Stimulated activated CD8-positive, alpha-beta memory T cell treated with anti-CD3 and anti-CD28 coated beads, Interleukin-15, amount 100 ng/mL, for 24 hours (primary cell): Measurements from ENCODE around the gene FECH.

Experiments
- DNase-seq: peaks from one replicate; pipeline ENCODE4 v3.0.0-alpha.2; 2020; ENCODE audit warnings: low read depth

Gene FECH

DNA sequence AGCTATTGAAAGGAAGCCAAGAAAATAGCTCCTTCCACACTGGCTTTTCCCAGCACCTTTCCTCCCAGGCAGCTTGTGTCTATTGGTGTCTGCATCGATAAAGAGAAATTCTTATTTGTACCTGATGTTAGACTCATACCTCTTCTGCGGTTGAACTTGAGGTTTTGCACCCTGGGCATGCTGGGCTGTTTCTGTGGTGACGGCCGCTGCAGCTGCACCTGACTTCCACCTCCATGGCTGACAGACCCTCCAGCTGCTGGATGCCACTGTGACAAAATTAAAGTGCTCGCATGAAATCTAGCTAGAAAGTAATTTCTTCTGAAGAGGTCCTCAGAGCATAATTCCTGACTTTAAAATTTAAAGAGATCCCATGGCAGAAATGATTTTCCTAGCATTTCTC lies 6.6 kb downstream of the FECH start:
- no peak for DNase-seq

DNA sequence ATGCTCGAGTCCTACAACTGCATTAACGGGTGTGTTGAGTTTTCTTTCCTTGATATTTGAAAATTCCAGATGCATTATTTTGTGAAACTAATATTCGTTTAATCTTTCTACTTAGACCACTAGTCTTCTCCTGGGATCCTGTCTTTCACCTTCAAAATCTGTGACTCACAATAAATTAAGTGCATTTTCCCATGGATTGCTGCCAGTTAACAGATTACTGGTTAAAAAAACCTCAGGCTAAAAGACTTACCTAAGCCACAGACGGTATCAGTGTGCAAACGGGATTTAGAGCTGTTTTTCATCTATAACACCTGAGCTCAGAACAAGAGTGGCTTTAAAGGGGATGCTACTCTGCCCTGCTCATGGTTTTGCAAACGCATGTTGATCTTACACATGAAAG lies 10.2 kb downstream of the FECH start:
- DNase-seq = no peak

DNA sequence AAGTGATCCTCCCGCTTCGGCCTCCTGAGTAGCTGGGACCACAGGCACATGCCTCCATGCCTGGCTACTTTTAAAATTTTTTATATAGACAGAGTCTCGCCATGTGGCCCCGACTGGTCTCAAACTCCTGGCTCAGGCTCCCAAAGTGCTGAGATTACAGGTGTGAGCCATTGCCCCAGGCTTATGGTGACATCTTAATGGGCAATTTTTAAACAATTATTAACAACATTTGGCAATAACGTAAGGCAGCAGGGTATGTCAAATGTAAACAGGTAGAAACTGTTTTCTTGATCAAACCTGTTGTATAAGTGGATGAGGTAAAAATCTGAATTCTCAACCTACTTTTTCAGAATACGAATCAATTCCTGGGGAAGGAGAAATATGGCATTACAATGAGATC lies 11.0 kb downstream of the FECH start:
- DNase-seq = no peak

DNA sequence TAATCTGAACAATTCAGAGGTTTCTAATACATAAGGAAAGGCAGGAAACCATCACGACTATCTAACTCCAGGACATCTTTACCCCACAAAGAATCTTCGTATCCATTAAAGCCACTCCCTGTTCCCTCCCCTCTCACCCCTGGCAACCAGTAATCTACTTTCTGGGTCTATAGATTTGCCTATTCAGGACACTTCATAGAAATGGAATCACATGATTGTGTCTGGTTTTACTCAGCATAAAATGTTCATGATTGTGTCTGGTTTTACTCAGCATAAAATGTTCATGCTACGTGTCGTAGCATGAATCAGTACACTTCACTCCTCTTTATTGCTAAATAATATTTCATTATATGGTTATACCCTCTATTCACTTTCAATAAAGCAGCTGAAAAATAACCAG lies 11.6 kb downstream of the FECH start:
- DNase-seq = no peak

DNA sequence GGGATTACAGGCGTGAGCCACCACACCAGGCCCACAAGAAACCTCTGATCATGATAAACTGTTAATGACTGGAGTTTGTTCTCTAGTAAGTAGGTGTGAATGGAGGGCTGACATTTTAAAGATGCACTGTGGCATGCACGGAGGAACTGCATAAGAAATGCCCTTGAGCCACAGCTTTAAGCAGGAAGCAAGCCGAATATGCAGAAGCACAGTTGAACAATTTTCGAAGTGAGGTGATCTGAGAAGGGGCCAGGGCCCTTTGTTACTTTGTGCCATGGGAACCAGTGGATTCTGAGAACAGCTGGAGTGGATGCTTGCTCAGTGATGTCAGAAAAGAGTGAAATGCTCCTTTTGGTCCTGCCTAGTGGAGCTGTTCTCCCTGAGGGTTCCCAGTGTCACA lies 16.3 kb downstream of the FECH start:
- no peak for DNase-seq

DNA sequence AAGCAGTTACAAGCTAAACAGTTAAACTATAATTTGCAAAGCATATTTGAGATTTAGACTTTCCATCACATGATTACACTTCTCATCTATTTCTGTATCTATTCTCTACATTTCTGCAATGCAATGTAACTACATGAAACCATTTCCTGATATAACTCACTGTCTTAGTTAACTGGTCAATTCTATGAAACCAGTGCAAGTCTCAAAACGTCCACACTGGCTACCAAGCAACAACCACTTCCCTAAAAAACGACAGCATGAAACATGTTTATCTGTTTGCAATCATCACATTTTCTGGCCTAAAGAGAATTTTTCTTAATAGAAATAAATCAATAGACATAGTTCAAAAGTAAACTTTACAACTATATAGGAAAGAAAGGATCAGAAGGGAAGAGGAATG lies 17.4 kb downstream of the FECH start:
- no peak for DNase-seq

DNA sequence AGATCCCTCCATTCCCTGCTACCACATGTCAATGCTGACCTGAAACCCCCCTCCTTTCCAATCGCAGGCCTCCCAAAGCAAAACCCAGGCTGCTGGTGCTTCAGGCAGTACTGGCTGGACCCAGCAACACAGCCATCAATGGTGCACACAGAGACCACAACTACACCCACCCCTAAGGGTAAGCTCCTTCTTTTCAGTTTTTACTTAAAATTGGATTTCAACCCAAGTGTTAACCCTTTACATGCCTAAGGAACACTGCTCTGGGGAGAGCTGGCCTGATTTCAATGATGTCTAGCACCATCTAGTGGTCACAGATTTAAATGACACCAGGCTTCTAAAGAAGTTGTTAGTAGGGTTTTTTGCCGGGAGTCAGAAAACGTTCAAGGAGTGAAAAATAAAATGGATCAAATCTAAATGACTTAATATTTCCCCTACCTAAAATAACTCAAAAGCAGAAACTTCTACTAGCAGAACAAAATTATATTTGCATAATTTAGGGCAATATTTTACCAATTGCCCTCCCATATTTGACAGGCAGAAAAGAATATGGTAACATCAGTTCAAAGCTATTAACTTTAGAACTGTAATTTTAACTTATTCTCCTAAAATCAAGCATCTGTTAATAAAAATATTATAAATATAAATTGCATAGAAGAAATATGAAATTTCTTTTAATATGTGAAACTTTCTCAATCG lies 24.6 kb downstream of the FECH start:
- no peak for DNase-seq

DNA sequence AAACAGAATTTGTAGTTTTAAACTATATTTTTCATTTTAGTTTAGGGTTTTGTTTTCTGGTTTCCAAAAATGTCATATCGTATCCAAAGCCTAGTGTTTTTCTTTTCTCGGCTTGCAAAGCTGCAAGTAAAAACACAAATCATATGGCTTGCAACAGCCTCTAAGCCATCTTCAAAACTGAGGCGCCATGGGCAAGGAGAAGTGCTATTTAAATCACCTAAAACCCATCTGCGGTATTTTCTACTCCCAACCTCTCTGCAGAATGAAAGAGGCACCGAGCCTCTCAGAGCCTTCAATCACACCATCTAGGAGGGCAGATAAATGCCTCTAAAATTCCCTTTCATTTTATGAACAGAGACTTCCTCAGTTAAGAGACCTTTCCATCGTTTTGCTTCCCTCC lies 25.2 kb downstream of the FECH start:
- no peak for DNase-seq

DNA sequence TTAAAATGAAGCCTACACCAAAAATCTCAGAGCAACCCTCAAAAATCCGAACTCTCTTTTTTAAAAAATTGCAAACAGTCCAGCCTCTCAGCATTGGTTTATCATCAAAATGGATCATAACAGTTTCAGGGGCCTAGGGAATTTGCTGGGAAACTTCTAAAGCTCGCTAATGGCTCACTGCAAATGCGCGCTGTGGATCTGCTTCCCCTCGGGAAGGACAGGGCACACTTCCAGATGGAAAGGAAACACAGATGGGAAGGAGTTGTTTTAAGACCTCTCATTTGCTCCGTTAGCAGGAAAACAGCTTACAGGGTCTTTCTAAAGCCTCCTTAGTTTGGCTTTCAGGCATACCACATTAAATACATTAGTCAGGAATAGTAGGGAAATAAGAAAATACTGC lies 27.2 kb downstream of the FECH start:
- no peak for DNase-seq

DNA sequence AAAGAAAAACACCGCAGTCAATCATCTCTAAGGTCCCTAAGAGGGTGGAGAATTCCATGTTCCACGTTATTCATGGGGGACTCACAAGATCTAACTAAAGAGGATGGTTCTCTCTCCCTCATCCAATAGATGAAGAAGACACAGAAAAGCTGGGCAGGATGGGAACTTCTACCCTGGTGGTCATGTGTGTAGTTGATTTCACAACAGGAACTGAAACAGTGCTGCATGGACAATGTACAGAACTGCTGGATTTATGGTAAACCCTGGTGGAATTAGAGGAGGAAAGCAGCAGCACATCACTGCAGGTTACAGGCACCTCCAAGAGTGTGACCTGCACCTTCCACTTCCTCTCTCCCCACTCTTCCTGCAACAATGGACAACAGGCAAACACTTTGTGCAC lies 31.4 kb downstream of the FECH start:
- no peak for DNase-seq

DNA sequence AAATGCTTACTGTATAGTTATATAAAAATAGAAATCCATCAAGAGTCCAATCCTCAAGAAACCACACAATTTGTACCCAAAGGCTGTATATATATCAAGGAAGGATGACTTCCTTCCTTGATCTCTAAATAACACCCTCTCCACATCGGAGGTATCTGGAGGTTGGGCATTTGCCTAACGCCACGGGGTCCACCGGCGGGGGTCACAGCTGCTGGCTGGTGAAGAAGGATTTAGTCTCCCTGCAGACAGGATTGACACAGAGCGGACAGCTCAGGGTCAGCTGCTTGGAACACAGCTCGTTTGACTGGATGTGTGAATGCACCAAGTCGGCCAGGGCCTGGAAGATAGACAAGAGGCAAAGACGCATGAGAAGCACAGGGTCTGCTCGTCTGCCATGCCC lies 36.0 kb downstream of the FECH start:
- no peak for DNase-seq

DNA sequence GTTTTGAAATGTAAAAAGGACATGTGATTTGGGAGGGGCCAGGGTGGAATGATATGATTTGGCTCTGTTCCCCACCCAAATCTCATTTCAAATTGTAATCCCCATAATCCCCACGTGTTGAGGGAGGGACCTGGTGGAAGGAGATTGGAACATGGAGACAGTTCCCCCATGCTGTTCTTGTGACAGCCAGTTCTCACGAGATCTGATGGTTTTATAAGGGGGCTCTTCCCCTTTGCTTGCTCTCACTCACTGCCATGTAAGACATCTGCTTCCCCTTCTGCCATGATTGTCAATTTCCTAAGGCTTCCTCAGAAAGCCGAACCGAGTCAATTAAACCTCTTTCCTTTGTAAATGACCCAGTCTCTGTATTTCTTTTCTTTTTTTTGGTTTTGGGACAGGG lies 39.2 kb downstream of the FECH start:
- no peak for DNase-seq

DNA sequence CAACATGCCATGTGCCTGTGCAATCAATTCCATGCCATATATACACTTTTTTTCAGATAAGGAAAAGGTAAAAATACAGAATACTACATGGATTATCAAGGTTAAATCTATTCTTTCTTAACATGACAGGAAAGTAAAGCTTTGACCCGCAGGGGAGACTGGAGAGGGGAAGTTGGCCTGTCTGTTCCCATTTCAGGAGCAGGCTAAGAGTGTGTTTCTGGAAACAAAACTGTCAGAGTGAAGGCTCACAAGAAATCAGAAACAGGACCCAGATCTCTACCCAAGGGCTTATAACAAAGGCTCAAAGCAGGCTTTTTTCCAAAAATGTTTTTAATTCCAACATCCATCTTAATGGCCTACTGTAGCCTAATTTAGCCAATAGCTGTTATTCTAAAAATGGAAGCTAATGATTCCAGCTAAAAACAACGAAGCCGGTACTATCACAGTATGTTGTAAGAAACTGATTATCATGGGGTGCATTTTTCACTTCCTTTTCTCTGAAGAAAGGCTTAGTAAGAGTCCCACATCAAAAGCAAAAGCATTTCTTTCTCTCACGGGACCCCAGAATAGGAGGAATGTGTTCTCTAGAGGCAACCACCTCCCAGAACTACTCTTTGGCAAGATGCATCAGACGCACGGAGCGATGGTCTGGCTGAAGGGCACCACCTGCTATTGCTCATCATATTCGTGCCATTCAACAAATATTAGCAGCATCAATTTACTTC lies 41.4 kb downstream of the FECH start:
- no peak for DNase-seq

DNA sequence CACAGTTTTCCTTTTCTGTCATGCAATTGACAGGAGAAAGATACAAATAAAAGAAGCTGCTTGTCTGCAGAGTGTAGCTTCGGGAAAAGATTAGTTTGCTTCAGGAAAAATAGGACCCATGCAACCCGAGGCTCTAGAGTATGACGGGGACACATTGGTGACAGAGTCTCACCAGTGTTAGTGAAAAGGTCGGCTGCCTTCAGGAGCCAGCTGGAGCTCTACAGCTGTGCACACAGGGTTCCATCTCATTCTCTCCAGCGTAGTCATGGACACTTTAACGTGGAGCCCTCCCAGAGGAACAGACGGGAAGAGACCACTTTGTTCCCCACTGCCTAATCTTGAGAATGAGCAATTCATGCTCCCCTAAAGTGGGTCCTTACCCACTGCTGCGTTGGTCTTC lies 42.9 kb downstream of the FECH start:
- no peak for DNase-seq

DNA sequence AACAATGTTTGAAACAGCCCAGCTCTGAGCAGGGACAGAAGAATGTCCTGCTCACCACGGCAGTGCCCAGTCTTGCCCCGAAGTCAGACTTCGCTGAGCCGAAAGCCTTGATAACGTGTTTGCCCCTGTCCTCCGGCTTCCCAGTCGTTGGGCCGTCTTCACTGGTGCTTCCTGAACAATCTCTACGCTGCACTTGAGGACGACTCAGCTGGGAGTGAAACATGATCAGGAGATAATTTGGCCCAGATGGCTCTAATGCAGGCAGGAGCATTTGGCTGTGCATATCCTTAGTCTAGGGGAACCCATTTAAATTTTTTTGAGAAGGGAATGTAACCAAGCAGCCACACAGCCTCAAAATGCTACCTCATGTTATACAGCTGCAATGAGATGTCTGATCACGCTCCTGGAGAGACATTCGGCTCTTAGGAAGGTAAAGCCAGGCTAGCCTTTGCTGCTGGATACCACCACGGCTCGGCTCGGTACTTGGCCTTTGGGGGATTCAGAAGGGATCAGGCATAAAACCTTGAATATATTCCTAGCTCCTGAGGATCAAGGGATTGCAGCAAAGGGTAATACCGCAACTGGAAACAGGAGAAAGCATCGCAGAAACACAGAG lies 43.6 kb downstream of the FECH start:
- DNase-seq = no peak

DNA sequence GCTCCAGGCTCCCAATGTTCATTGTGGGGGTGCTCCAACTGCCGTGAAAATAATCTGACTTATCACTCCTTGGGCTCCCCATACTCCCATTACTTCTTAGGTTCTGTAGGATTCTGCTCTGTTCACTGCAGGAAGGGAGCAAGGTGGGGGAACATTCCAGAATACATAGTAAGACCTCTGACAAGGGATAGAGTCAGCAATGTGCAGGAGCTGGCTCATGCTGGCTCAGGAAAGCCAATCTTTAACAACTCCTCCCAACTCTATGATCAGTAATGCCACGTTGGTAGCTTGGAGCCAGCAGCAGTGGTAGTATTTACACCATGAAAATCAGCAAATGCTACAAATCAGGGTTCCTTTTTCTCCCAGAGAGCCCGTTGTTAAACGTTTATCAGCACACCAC lies 44.4 kb downstream of the FECH start:
- no peak for DNase-seq

DNA sequence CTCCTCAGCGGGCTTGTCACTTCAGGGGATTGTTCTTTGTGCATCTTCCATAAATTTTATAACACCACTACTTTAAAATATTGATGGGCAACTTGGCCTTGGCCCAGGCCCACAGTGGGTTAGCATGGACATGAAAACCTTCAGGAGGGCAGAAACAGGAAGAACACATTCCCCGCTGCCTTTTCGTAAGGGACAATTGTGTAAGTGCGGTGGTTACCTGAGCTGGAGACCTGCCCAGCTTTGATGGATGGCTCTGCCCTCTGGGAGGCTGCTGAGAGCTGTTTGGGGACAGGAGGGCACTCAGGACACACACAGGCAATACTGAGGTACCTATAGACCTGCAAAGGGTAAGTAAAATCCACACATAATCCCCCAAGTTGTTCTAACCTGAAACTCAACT lies 46.8 kb downstream of the FECH start:
- no peak for DNase-seq

DNA sequence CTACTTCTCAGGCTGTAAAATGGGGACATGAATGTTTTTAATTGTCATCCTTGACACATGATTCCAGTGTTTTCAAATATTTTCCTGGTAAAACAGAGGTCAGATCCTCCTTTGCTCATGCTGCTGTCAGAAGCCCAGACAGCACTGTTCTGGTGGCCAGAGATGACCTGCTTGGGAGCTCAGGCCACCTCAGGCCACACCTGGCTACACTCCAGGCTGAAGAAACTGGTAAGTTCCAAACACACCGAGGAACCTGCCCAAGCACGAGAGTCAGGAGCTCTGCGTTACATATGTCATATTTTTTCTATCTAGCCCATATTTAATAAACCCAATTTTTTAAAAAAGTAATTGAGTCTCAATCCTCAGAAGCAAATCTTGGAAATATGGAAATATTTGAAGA lies 47.9 kb downstream of the FECH start:
- no peak for DNase-seq

DNA sequence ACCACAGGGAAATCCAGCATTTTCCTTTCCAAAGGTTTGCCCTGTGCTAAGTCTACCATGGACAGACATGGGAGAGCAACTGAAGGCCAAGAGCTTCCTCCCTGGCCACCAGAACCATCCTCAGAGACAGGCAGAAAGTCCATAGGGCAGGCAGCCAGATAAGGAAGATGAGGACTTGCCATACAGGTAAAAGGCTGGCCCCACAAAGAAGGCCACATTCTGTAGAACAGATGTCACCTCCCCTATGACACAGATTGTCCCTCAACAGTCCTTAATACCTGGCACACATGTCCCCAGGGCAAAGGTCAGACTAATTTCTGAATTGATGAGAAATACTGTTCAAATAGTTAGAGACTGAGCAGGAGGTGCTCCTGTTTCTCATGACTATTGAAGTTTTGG lies 52.0 kb downstream of the FECH start:
- no peak for DNase-seq

DNA sequence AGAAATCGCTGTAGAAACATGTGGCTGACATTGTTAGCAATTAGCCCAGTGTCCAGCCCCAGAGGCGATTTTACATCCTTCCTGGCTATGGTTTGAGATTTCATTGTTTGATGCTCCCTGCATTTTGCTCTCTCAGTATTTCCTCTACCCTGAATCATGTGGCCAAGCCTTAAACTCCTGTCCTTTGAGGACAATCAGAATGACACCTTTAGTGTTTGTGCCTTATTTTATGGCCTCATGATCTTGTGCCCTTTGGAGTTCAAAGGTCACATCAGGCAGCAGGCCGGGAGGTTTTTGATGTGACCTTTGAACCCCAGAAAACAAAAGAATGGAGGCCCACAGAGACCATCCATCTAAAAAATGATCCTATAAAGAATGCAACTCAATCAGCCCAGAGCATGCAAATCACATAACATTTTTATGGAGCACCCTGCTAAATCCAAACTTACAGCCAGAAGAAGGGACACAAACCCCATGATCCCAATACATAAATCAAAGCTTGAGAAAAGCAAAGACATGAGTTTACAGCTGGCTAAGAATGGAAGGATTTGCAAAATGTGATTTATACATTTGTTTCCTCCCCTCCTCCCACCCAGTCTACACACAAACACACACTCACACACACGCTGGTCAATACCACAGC lies 52.5 kb downstream of the FECH start:
- no peak for DNase-seq

DNA sequence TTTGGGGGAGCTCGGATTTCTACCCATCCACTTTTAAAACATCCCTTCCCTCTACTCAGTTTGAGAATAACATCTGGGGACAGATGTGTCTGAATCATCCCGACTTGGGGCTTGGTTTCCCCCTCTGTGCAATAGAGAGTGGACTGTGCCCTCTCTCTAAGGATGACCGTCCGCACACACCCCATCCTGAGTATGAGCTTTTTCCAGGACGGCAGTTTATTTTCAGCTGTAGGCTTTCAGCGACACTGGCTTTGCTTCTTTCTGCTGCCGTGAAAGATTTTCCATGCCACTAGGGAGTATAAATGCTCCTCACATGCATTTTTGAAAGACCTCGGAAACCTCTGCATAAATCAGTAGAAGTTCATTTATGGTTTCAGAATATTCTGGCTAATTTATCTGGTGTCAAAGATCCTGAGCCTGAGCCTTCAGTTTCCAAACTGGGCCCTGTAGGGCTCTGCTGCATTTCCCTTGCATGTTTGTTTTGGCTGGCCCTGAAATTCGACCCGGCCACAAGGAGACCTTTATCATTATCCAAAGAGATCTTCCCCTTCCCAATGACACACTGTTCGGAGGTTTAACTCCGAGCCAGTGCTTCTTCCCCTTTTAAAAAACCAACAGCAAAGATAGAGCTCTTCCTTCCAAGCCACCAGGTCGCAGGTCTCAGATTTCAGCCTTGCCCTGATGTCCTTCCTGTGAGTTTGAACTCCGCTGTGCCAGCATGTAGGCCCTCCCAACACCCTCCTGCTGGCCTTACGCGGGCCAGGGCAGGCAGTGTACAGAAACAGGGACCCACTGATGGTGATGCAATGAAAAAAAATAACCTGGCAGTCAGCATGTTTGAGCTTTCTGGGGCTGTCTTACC lies 53.3 kb downstream of the FECH start:
- DNase-seq = no peak

DNA sequence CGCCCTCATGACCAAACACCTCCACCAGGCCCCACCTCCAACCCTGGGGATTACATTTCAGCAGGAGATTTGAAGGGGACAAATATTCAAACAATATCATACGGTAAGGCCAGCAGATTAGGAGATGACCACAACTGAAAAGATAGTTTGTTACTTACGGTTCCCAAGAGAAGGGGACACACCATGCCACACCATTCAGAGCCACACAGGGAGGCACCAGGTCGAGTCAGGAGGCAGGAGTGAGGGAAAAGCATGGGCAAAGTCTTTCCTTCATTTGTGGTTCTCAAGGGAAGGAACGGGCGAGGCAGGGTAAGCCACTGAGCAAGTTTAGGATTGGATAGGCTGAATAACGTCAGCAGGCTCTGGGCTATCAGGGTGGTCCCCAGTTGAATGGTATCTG lies 57.4 kb downstream of the FECH start:
- no peak for DNase-seq
